ENCODE results near the gene SDS. TPM values are rescaled to one million over a fixed set of nuclear protein-coding genes. Genes with fewer than 3 reads are reported as not detected.

Gene SDS
- total and polyA plus RNA-seq, 2 of the 13 experiments (the other 11 are each of a cell fraction or from before 2014, with no cell fraction given) = not detected

GRCh38 chr12:113405694-113406093, 2.0 kb upstream of the SDS start:
- Histone ChIP-seq H3K36me3 (replicated peaks in 1 of 2; ENCODE audit: control insufficient read depth in 1 of 2, insufficient read depth in 2 of 2, low read length in 2 of 2) (no peaks in the 10 kb centered on the region), H3K27me3 (ENCODE audit: control insufficient read depth in 1 of 2, insufficient read depth in 2 of 2, low read length in 2 of 2) (peaks cover 1 to 5% of the 10 kb centered on the region in 2 experiments; a peak in 3 of 5 replicates), H3K9ac (ENCODE audit: insufficient read depth, low read depth, low read length) (no peak overlapping the region), H3K79me2 (ENCODE audit: insufficient read depth, low read length) (no peaks in the 10 kb centered on the region), H3K9me3 (ENCODE audit: low read length) (no peaks in the 10 kb centered on the region), H4K20me1 (ENCODE audit: insufficient read depth, low read length) (no peaks in the 10 kb centered on the region), H3K4me1 (ENCODE audit: insufficient read depth, low read length) (peaks cover 8% of the 10 kb centered on the region; the same call in 1 of the 2 replicates), H3K27ac (ENCODE audit: extremely low read length, insufficient read depth, low read length) (no peak overlapping the region), H3K4me3 (replicated peaks in 1 of 3; ENCODE audit: insufficient read depth in 1 of 3, low read depth in 2 of 3, low read length in 3 of 3) (no peak overlapping the region), H3K4me2 (ENCODE audit: low read depth, low read length) (no peak overlapping the region), H2AFZ (ENCODE audit: low read length) (no peak overlapping the region)
- WGBS (ENCODE audit: low lambda C conversion rate) = 42% methylated on average over 3 of the region's 3 CpGs
- no peak for TF ChIP-seq MAFK (conservative IDR thresholded peaks at IDR 0.05 in 1 of 2, IDR thresholded peaks at IDR 0.05 in 1 of 2; ENCODE audit: low read length in 2 of 2)
- TF ChIP-seq, protein P1, sequence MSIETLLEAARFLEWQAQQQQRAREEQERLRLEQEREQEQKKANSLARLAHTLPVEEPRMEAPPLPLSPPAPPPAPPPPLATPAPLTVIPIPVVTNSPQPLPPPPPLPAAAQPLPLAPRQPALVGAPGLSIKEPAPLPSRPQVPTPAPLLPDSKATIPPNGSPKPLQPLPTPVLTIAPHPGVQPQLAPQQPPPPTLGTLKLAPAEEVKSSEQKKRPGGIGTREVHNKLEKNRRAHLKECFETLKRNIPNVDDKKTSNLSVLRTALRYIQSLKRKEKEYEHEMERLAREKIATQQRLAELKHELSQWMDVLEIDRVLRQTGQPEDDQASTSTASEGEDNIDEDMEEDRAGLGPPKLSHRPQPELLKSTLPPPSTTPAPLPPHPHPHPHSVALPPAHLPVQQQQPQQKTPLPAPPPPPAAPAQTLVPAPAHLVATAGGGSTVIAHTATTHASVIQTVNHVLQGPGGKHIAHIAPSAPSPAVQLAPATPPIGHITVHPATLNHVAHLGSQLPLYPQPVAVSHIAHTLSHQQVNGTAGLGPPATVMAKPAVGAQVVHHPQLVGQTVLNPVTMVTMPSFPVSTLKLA (IDR thresholded peaks at IDR 0.05) = no peak
- no peak for TF ChIP-seq CREB1 (IDR thresholded peaks at IDR 0.05)
- TF ChIP-seq CREB1 (CRISPR knock-in tag; IDR thresholded peaks at IDR 0.05) = no peak
- TF ChIP-seq MBD4 (IDR thresholded peaks at IDR 0.05; ENCODE audit: borderline replicate concordance, low read length) = no peak
- TF ChIP-seq, protein P2, sequence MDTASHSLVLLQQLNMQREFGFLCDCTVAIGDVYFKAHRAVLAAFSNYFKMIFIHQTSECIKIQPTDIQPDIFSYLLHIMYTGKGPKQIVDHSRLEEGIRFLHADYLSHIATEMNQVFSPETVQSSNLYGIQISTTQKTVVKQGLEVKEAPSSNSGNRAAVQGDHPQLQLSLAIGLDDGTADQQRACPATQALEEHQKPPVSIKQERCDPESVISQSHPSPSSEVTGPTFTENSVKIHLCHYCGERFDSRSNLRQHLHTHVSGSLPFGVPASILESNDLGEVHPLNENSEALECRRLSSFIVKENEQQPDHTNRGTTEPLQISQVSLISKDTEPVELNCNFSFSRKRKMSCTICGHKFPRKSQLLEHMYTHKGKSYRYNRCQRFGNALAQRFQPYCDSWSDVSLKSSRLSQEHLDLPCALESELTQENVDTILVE (CRISPR knock-in tag; IDR thresholded peaks at IDR 0.05) = no peak
- TF ChIP-seq ESRRA (CRISPR knock-in tag; IDR thresholded peaks at IDR 0.05; ENCODE audit: low read depth) = no peak
- no peak for TF ChIP-seq ZSCAN12 (CRISPR knock-in tag; IDR thresholded peaks at IDR 0.05)
- no peak for TF ChIP-seq TBX2 (CRISPR knock-in tag; IDR thresholded peaks at IDR 0.05; ENCODE audit: borderline replicate concordance)
- TF ChIP-seq, protein P3, sequence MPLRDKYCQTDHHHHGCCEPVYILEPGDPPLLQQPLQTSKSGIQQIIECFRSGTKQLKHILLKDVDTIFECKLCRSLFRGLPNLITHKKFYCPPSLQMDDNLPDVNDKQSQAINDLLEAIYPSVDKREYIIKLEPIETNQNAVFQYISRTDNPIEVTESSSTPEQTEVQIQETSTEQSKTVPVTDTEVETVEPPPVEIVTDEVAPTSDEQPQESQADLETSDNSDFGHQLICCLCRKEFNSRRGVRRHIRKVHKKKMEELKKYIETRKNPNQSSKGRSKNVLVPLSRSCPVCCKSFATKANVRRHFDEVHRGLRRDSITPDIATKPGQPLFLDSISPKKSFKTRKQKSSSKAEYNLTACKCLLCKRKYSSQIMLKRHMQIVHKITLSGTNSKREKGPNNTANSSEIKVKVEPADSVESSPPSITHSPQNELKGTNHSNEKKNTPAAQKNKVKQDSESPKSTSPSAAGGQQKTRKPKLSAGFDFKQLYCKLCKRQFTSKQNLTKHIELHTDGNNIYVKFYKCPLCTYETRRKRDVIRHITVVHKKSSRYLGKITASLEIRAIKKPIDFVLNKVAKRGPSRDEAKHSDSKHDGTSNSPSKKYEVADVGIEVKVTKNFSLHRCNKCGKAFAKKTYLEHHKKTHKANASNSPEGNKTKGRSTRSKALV (CRISPR knock-in tag; IDR thresholded peaks at IDR 0.05) = no peak
- BruUV-seq (replicated peaks) = no TSS peak
- ATAC-seq (no peak), DNase-seq (ENCODE audit: low spot score) (no peak), FAIRE-seq (no peak)
- ChIA-PET CTCF (ENCODE audit: low intra/inter-chr PET ratio, low total read pairs) (no interaction called here), POLR2A (no interaction called here)
- intact Hi-C loops (cut with micrococcal nuclease; ENCODE audit: unreplicated experiment) = no loop called here
- in situ Hi-C loops (cut with HindIII; ENCODE audit: extremely low pct_ligation_motif_present, low pct_unique_long_range_greater_than_20kb) = no loop called here
